ENCODE measurements around the gene SSTR4. TPM values are rescaled to one million over a fixed set of nuclear protein-coding genes. Genes with fewer than 3 reads are reported as not detected.

The SSTR4 gene
- total RNA-seq, 3 donors from 2014 or later: not detected

GRCh38 chr20:23028392-23028791 lies 6.7 kb upstream of the SSTR4 start:
- Histone ChIP-seq H3K27ac (no peak overlapping the region), H3K36me3 (no peaks in the 10 kb centered on the region), H3K27me3 (no peaks in the 10 kb centered on the region), H3K4me3 (no peak overlapping the region), H3K9me3 (no peaks in the 10 kb centered on the region), H3K4me1 (no peaks in the 10 kb centered on the region)
- no peak for DNase-seq (ENCODE audit: low spot score in 2 of 2)
- intact Hi-C loops (cut with DNase I; ENCODE audit: low total_unique reads): no loop called here
- no peak for TF ChIP-seq CTCF (IDR thresholded peaks at IDR 0.05)
- TF ChIP-seq POLR2A (IDR thresholded peaks at IDR 0.05): no peak
- TF ChIP-seq POLR2AphosphoS5 (IDR thresholded peaks at IDR 0.05): no peak

GRCh38 chr20:23029324-23029723 lies 5.8 kb upstream of the SSTR4 start:
- Histone ChIP-seq H3K27me3 (peaks cover 0 to 4% of the 10 kb centered on the region in 2 donors), H3K4me1 (no peaks in the 10 kb centered on the region), H3K9me3 (no peaks in the 10 kb centered on the region), H3K27ac (no peak overlapping the region), H3K36me3 (no peaks in the 10 kb centered on the region), H3K4me3 (no peak overlapping the region)
- no peak for TF ChIP-seq POLR2AphosphoS5 (IDR thresholded peaks at IDR 0.05)
- no peak for TF ChIP-seq CTCF (IDR thresholded peaks at IDR 0.05)
- TF ChIP-seq POLR2A (IDR thresholded peaks at IDR 0.05): no peak
- intact Hi-C loops (cut with DNase I; ENCODE audit: low total_unique reads): no loop called here
- no peak for DNase-seq (ENCODE audit: low spot score in 2 of 2)

DNA sequence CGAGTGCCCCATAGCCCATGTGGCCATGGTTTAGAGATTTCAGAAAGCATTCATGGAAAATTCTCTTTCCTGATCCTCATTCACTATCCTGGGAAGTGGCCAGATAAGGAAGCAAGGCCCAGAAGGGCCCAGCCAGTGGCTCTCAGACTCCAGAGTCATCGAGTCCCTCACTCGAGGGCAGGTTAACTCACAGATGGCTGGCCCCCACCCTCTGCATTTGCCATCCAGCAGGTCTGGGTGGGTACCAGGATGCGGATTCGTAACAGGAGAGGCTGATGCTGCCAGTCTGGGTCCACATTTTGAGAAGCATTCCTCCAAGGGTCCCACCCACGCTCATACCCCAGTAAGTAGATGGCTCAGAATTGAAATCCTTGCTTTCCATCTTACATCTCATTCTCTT lies 3.8 kb upstream of the SSTR4 start:
- H3K4me1 ChIP-seq: no peaks in the 10 kb centered on the region
- H3K27ac ChIP-seq: no peak overlapping the region
- intact Hi-C loops (cut with DNase I; ENCODE audit: low total_unique reads): no loop called here
- peaks cover 0 to 24% of the 10 kb centered on the region in 2 donors for H3K27me3 ChIP-seq
- no peaks in the 10 kb centered on the region for H3K9me3 ChIP-seq
- no peak for DNase-seq (ENCODE audit: low spot score in 2 of 2)
- no peaks in the 10 kb centered on the region for H3K36me3 ChIP-seq
- H3K4me3 ChIP-seq: no peak overlapping the region
- no peak for TF ChIP-seq POLR2AphosphoS5 (IDR thresholded peaks at IDR 0.05)
- no peak for TF ChIP-seq POLR2A (IDR thresholded peaks at IDR 0.05)
- no peak for TF ChIP-seq CTCF (IDR thresholded peaks at IDR 0.05)

- intact Hi-C loops (cut with DNase I; ENCODE audit: low total_unique reads): no loop called here
- no peak for TF ChIP-seq CTCF (IDR thresholded peaks at IDR 0.05)
- no peak for TF ChIP-seq POLR2A (IDR thresholded peaks at IDR 0.05)
- H3K36me3 ChIP-seq: no peaks in the 10 kb centered on the region
- H3K9me3 ChIP-seq: no peaks in the 10 kb centered on the region
- no peak overlapping the region for H3K27ac ChIP-seq
- H3K4me1 ChIP-seq: no peaks in the 10 kb centered on the region
- no peak for DNase-seq (ENCODE audit: low spot score in 2 of 2)
- H3K27me3 ChIP-seq: peaks cover 0 to 31% of the 10 kb centered on the region in 2 donors
- H3K4me3 ChIP-seq: no peak overlapping the region
Measured at GRCh38 chr20:23032056-23032749, 2.9 kb upstream of the SSTR4 start.

- H3K27ac ChIP-seq: no peak overlapping the region
Measured at GRCh38 chr20:23032750-23033078, 2.4 kb upstream of the SSTR4 start.

More at GRCh38 chr20:23032750-23033078, 2.4 kb upstream of the SSTR4 start:
- intact Hi-C loops (cut with DNase I; ENCODE audit: low total_unique reads): no loop called here
- Histone ChIP-seq H3K27me3 (peaks cover 0 to 31% of the 10 kb centered on the region in 2 donors), H3K4me3 (no peak overlapping the region), H3K36me3 (no peaks in the 10 kb centered on the region), H3K4me1 (no peaks in the 10 kb centered on the region), H3K9me3 (no peaks in the 10 kb centered on the region)
- TF ChIP-seq POLR2A (IDR thresholded peaks at IDR 0.05) (no peak), CTCF (IDR thresholded peaks at IDR 0.05) (no peak), POLR2AphosphoS5 (IDR thresholded peaks at IDR 0.05) (no peak)
- no peak for DNase-seq (ENCODE audit: low spot score in 2 of 2)
